Naive thymus-derived CD4-positive, alpha-beta T cell (primary cell): ENCODE data around the gene RPS15. TPM values are rescaled to one million over a fixed set of nuclear protein-coding genes. Genes with fewer than 3 reads are reported as not detected.

Experiments used
- ATAC-seq: fragments of 150-1000 bp; cut with Tn5 transposase; 2 replicates; pipeline ENCODE4 v1.10.0; 2021; ENCODE audit warnings: mild to moderate bottlenecking, moderate library complexity
- CTCF ChIA-PET: fragments of 350-600 bp; sonication (Branson Sonifier 250); formaldehyde crosslinking; loops from one replicate; lab custom pipeline; 2021; ENCODE audit warnings: antibody characterized with exemption; lab: Charles Lee
- POLR2A ChIA-PET: fragments of 350-600 bp; sonication (Branson Sonifier 250); formaldehyde crosslinking; loops from one replicate; lab custom pipeline; 2021; ENCODE audit warnings: antibody characterized with exemption, inconsistent platforms; lab: Charles Lee
- DNase-seq, 9 donors: peaks; one replicate each; pipeline versions ENCODE4 v3.0.0 to v3.0.0-alpha.2; 2020 to 2022; ENCODE audit warnings: mixed read lengths in 1 of 9
- H3K27ac ChIP-seq: one replicate; pipeline ENCODE4 v1.7.0; 2013; ENCODE audit warnings: mild to moderate bottlenecking, low read depth, low read length, moderate library complexity
- H3K27me3 ChIP-seq, 2 donors: one replicate each; pipeline ENCODE4 v1.7.0; 2013; ENCODE audit warnings: low read length in 2 of 2, mild to moderate bottlenecking in 2 of 2, moderate library complexity in 2 of 2; ENCODE audit not compliant: control insufficient read depth in 2 of 2, insufficient read depth in 2 of 2
- H3K36me3 ChIP-seq, 3 experiments: 1 replicate in 2 of 3; 2 replicates in 1 of 3; pipeline ENCODE4 v1.7.0; 2013; ENCODE audit warnings: low read length in 3 of 3, mild to moderate bottlenecking in 3 of 3, moderate library complexity in 1 of 3; ENCODE audit not compliant: insufficient read depth in 3 of 3, control insufficient read depth in 2 of 3
- H3K4me1 ChIP-seq, 2 donors: one replicate each; pipeline ENCODE4 v1.7.0; 2013; ENCODE audit warnings: low read length in 2 of 2, mild to moderate bottlenecking in 2 of 2, moderate library complexity in 1 of 2; ENCODE audit not compliant: control insufficient read depth in 2 of 2, insufficient read depth in 2 of 2
- H3K4me3 ChIP-seq: 2 replicates; pipeline ENCODE4 v1.7.0; 2013; ENCODE audit warnings: mild to moderate bottlenecking, low read length
- H3K9me3 ChIP-seq, 3 experiments: 1 replicate in 2 of 3; 2 replicates in 1 of 3; pipeline ENCODE4 v1.7.0; 2013; ENCODE audit warnings: low read length in 3 of 3; ENCODE audit not compliant: control insufficient read depth in 2 of 3
- H3K27ac Mint-ChIP-seq, 9 donors: one replicate each; pipeline ENCODE4 v1.8.0; 2020 to 2022; ENCODE audit warnings: mixed read lengths in 9 of 9, mild to moderate bottlenecking in 8 of 9, moderate library complexity in 5 of 9, inconsistent platforms in 2 of 9
- H3K27me3 Mint-ChIP-seq, 5 donors: one replicate each; pipeline ENCODE4 v1.8.0; 2021 to 2022; ENCODE audit warnings: mixed read lengths in 5 of 5, mild to moderate bottlenecking in 1 of 5
- H3K36me3 Mint-ChIP-seq, 5 donors: one replicate each; pipeline ENCODE4 v1.8.0; 2020 to 2022; ENCODE audit warnings: mixed read lengths in 5 of 5, mild to moderate bottlenecking in 3 of 5, inconsistent platforms in 1 of 5
- H3K4me1 Mint-ChIP-seq, 7 donors: one replicate each; pipeline ENCODE4 v1.8.0; 2020 to 2022; ENCODE audit warnings: mixed read lengths in 7 of 7, mild to moderate bottlenecking in 3 of 7, inconsistent platforms in 1 of 7
- H3K4me3 Mint-ChIP-seq, 10 donors: one replicate each; pipeline ENCODE4 v1.8.0; 2020 to 2022; ENCODE audit warnings: mild to moderate bottlenecking in 10 of 10, mixed read lengths in 10 of 10, moderate library complexity in 6 of 10, inconsistent platforms in 2 of 10
- H3K9me3 Mint-ChIP-seq, 11 donors: one replicate each; pipeline ENCODE4 v1.8.0; 2020 to 2022; ENCODE audit warnings: mixed read lengths in 11 of 11, mild to moderate bottlenecking in 4 of 11, inconsistent platforms in 1 of 11, moderate library complexity in 1 of 11
- intact Hi-C, 2 donors: fragments of 100-400 bp; cut with micrococcal nuclease; formaldehyde crosslinking; loops; one replicate each; pipeline ENCODE4 v1.15.1; 2023
- polyA plus RNA-seq, 2 donors: library from polyadenylated mRNA; unstranded; fragments of 300-500 nt; fragmentation: Illumina TruSeq; gene quantifications; one replicate each; pipeline ENCODE4 v1.2.3, GENCODE V29; 2021
- total RNA-seq, 6 experiments: library from RNA in 5 of 6; stranded (reverse) in 5 of 6; gene quantifications; 1 replicate in 5 of 6; 2 replicates in 1 of 6; pipeline ENCODE4 v1.2.3 and lab custom pipeline; 2021 to 2026

RPS15 gene
- total and polyA plus RNA-seq, 7 experiments from 2014 or later, result 1,300 to 3,761 (median 2,017) TPM

DNA sequence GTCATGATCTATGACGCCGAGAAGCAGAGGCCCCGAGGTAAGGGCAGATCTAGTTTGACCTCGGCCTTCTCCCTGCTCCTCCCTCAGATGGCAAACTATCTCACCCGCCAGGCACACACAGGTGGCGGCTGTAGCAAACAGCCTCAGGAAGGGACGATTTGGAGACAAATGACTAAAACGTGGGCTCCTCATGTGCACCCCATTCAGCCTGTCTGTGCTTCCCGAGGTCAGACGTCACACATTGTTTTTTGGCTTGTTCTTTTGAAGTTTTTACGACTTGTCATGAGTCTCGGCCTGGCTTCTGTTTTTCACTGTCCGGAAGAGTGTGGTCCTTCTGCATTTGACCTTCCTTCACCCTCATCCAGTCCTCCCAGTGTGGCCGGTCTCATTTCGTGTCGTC lies 15.8 kb upstream of the RPS15 start:
- peaks cover 8 to 35% (median 14%) of the 10 kb centered on the region in 5 donors for H3K36me3 Mint-ChIP-seq
- CTCF ChIA-PET, result no interaction called here
- no peak for ATAC-seq

DNA sequence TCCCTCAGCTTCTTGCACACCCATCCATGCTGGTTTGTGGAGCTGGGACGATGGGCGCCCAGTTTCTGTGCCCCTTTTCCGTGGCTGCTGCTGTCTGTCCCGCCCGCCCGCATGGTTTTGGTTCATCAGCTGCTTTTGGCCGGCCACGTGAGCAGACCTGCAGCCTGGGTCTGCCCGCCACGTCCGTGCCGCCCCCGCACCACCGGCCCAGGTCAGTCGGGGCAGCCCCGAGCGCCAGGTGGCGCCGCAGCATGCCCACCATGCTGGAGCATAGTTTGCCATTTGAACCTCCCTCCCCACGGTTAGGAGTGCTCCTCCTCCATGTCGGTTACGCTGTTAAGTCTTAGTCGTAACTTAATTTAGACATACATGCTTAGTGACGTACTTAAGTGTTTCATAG lies 15.3 kb upstream of the RPS15 start:
- Histone ChIP-seq H3K36me3 (peaks cover 10 to 97% (median 30%) of the 10 kb centered on the region in 3 experiments), H3K9me3 (no peaks in the 10 kb centered on the region), H3K27ac (no peak overlapping the region), H3K4me1 (no peaks in the 10 kb centered on the region), H3K4me3 (no peak overlapping the region), H3K27me3 (no peaks in the 10 kb centered on the region)
- ChIA-PET CTCF (no interaction called here), POLR2A (no interaction called here)
- Mint-ChIP-seq H3K9me3 (peaks cover 0 to 2% (median 0%) of the 10 kb centered on the region in 11 donors), H3K27ac (no peak overlapping the region), H3K36me3 (peaks cover 8 to 32% (median 12%) of the 10 kb centered on the region in 5 donors), H3K4me1 (peaks cover 0 to 16% (median 4%) of the 10 kb centered on the region in 7 donors), H3K4me3 (no peak overlapping the region), H3K27me3 (no peaks in the 10 kb centered on the region)
- DNase-seq (no peak), ATAC-seq (no peak)
- intact Hi-C loops, result no loop called here

More for the DNA sequence above, 15.8 kb upstream of the RPS15 start:
- POLR2A ChIA-PET, result no interaction called here
- Histone ChIP-seq H3K4me3 (no peak overlapping the region), H3K36me3 (peaks cover 10 to 97% (median 30%) of the 10 kb centered on the region in 3 experiments), H3K27ac (no peak overlapping the region), H3K9me3 (no peaks in the 10 kb centered on the region), H3K27me3 (no peaks in the 10 kb centered on the region), H3K4me1 (no peaks in the 10 kb centered on the region)
- H3K27me3 Mint-ChIP-seq, result no peaks in the 10 kb centered on the region
- no peak overlapping the region for H3K4me3 Mint-ChIP-seq
- H3K27ac Mint-ChIP-seq, result peak overlapping the region in 1 of 9 donors; percentile 19
- intact Hi-C loops, result no loop called here
- H3K9me3 Mint-ChIP-seq, result peaks cover 0 to 2% (median 0%) of the 10 kb centered on the region in 11 donors
- no peak for DNase-seq
- peaks cover 4 to 22% (median 7%) of the 10 kb centered on the region in 7 donors for H3K4me1 Mint-ChIP-seq

DNA sequence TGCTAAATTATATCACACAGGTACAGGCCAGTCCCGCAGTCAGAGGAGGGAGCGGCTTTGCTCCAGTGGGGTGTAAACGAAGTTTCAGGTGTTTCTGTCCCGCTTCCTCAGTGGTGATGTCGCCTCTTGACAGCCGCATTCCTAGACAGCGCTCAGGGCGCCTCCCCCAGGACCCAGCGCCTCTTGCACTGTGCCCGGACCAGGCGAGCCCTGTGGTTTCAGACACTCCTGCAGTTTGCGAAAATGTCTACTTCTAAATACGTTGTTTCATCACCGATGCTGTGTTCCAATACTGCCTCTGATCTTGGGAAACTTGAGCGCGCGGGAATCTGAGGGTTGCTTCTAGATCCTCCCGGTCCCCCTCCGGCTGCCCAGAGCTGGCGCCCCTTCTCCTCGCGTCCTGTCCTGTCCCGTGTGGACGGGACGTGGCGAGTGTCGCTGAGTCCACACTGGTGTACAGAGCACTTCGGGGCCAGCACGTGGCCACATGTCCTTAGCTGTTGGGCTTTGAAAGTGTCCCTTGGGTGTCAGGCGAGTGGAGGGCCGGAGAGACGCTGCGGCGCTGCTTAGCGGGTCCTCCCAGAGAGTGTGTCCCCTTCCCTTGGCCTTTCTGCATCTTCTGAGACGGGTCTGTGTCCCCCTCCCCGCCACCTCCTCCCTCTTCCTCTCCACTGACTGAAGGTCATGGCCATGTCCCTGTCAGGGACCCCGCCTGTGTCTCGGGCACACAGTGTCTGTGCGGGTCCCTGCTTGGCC lies 14.6 kb upstream of the RPS15 start:
- H3K4me1 ChIP-seq, result no peaks in the 10 kb centered on the region
- DNase-seq (no peak), ATAC-seq (peak; percentile 21)
- Mint-ChIP-seq H3K9me3 (peaks cover 0 to 2% (median 0%) of the 10 kb centered on the region in 11 donors), H3K4me3 (no peak overlapping the region), H3K27me3 (no peaks in the 10 kb centered on the region), H3K4me1 (peaks cover 0 to 12% (median 4%) of the 10 kb centered on the region in 7 donors), H3K36me3 (peaks cover 8 to 35% (median 12%) of the 10 kb centered on the region in 5 donors), H3K27ac (peak overlapping the region in 1 of 9 donors; percentile 14)
- H3K27me3 ChIP-seq, result no peaks in the 10 kb centered on the region
- ChIA-PET CTCF (no interaction called here), POLR2A (no interaction called here)
- no peaks in the 10 kb centered on the region for H3K9me3 ChIP-seq
- intact Hi-C loops, result no loop called here
- no peak overlapping the region for H3K4me3 ChIP-seq
- H3K36me3 ChIP-seq, result peaks cover 10 to 95% (median 30%) of the 10 kb centered on the region in 3 experiments
- H3K27ac ChIP-seq, result no peak overlapping the region

- H3K27ac Mint-ChIP-seq, result no peak overlapping the region
- POLR2A ChIA-PET, result interaction anchor here (0.6 kb wide), 1 partner anchor 579 kb away, joined by 5 read pairs; no protein-coding TSS in a partner anchor
- Histone ChIP-seq H3K27me3 (no peaks in the 10 kb centered on the region), H3K4me3 (no peak overlapping the region), H3K36me3 (peaks cover 10 to 95% (median 22%) of the 10 kb centered on the region in 3 experiments), H3K27ac (no peak overlapping the region), H3K9me3 (no peaks in the 10 kb centered on the region), H3K4me1 (no peaks in the 10 kb centered on the region)
- CTCF ChIA-PET, result no interaction called here
- peaks cover 8 to 31% (median 11%) of the 10 kb centered on the region in 5 donors for H3K36me3 Mint-ChIP-seq
- no peak for DNase-seq
- no peak for ATAC-seq
- H3K27me3 Mint-ChIP-seq, result no peaks in the 10 kb centered on the region
- peaks cover 0 to 2% (median 0%) of the 10 kb centered on the region in 11 donors for H3K9me3 Mint-ChIP-seq
- intact Hi-C loops, result no loop called here
- H3K4me3 Mint-ChIP-seq, result no peak overlapping the region
- H3K4me1 Mint-ChIP-seq, result peaks cover 0 to 10% (median 4%) of the 10 kb centered on the region in 7 donors
These were observed 13.8 kb upstream of the RPS15 start for GRCh38 chr19:1424192-1424955.

GRCh38 chr19:1425102-1425837 lies 12.9 kb upstream of the RPS15 start:
- Histone ChIP-seq H3K4me1 (no peaks in the 10 kb centered on the region), H3K9me3 (no peaks in the 10 kb centered on the region), H3K4me3 (no peak overlapping the region), H3K27ac (no peak overlapping the region), H3K36me3 (peaks cover 10 to 97% (median 22%) of the 10 kb centered on the region in 3 experiments), H3K27me3 (no peaks in the 10 kb centered on the region)
- ATAC-seq (no peak), DNase-seq (no peak)
- peaks cover 0 to 8% (median 4%) of the 10 kb centered on the region in 7 donors for H3K4me1 Mint-ChIP-seq
- no peaks in the 10 kb centered on the region for H3K27me3 Mint-ChIP-seq
- peaks cover 6 to 26% (median 8%) of the 10 kb centered on the region in 5 donors for H3K36me3 Mint-ChIP-seq
- intact Hi-C loops, result no loop called here
- no peak overlapping the region for H3K4me3 Mint-ChIP-seq
- ChIA-PET POLR2A (no interaction called here), CTCF (no interaction called here)
- peak overlapping the region in 1 of 9 donors; percentile 49 for H3K27ac Mint-ChIP-seq
- H3K9me3 Mint-ChIP-seq, result peaks cover 0 to 2% (median 0%) of the 10 kb centered on the region in 11 donors

DNA sequence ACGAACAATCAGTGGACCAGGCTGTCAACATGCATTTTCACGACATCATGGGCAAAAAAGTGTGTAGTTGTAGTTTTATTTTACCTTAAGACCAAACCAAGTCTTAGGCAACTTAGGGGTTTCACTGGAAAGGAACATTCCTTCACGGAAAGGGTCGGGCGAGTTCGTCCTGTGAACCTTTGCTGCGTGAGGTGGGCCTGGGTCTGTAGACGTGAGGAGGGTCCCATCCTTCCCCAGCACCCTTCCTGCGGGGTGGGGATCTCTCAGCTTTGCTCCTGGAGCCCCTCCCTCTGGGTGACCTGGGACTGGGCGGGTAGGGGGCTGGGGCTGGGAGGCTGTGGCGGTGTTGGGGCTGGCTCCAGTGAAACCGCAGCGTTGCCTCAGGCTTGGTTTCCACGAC lies 12.3 kb upstream of the RPS15 start:
- no peak overlapping the region for H3K4me3 Mint-ChIP-seq
- H3K4me1 Mint-ChIP-seq, result peaks cover 0 to 8% (median 4%) of the 10 kb centered on the region in 7 donors
- ChIA-PET POLR2A (no interaction called here), CTCF (no interaction called here)
- Histone ChIP-seq H3K36me3 (peaks cover 5 to 92% (median 16%) of the 10 kb centered on the region in 3 experiments), H3K9me3 (no peaks in the 10 kb centered on the region), H3K27me3 (no peaks in the 10 kb centered on the region), H3K4me1 (no peaks in the 10 kb centered on the region), H3K4me3 (no peak overlapping the region), H3K27ac (no peak overlapping the region)
- no peak overlapping the region for H3K27ac Mint-ChIP-seq
- no peak for DNase-seq
- ATAC-seq, result no peak
- H3K9me3 Mint-ChIP-seq, result peaks cover 0 to 2% (median 0%) of the 10 kb centered on the region in 11 donors
- peaks cover 6 to 23% (median 8%) of the 10 kb centered on the region in 5 donors for H3K36me3 Mint-ChIP-seq
- no peaks in the 10 kb centered on the region for H3K27me3 Mint-ChIP-seq
- intact Hi-C loops, result no loop called here
